Stimulated activated CD4-positive, alpha-beta T cell treated with anti-CD3 and anti-CD28 coated beads, Interleukin-1b, Interleukin-23, amount 100 ng/mL, for 1 hour (primary cell): ENCODE measurements around the gene CLN6.
"Not testable (repeated sequence)": the region's sequence is repeated elsewhere in the genome, so short reads cannot be mapped to it uniquely, and the experiment has no call there.

Source experiments
- DNase-seq, 2 donors: peaks; one replicate each; pipeline ENCODE4 v3.0.0-alpha.2; 2020; ENCODE audit warnings: low read depth in 2 of 2

CLN6 gene

DNA sequence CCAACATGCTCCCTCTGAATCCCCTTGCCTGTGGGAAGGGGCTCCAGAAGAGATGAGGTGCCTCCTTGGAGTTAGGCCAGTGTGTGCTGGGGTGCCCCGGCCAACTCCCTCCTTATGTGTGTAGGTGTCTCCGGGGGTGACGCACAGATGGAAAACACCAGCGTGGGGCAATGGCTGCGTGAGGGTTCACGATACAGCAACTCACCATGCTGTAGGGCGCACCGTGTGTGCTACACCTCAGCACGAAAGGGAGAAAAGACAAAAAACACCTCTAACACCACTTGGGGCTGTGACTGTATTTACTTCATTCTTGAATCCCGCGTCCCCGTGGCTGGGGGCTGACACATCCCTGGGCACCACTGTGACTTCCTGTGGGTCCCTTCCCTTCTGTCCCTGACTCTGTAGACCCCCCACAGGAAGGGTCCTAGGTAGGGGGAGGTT lies 22.8 kb downstream of the CLN6 start:
- no peak for DNase-seq

DNA sequence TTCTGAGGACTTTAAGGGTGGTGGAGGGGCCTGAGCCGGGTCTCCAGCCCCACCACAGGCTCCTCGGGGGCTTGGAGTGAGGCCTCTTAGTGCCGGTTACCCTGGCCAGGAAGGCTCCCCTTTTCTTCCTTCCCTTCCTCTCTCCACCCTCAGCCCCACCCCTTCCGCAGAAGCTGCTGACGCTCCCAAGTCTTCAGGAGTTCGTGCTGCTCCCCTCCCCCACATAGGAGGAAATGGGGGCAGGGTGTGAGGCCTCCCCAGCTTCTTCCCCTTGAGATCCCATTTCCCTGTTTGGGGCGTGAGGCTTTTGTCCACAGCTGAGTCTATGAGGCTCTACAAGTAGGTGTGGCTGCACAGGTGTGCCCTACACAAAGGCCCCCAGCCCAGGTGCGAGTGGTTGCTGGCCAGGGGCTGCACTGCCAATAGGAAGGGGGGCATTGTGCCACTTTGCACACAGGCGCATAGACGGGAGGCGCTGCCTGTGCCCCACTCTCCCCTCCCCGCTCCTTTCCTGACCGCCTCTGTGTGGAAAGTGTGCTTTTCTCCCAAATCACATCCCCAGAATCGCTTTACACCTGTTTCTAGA lies 23.5 kb downstream of the CLN6 start:
- no peak for DNase-seq

DNA sequence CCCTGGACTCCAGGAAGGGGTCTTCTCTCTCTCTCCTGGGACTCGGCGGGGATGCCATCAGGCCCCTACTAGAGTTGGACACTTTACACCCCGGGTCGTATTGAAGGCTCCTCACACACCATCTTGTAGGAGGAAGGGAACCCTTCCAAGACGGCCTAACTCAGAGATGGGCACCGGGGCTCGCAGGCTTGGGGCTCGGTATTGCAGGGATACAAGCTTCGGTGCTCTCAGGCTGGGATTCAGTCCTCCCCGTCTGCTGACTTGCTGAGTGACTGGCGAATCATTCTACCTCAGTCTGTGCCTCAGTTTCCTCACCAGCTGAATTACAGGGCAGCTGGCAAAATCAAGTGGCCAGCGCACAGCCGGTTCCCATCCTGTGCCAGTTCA lies 24.0 kb downstream of the CLN6 start:
- DNase-seq, result no peak

DNA sequence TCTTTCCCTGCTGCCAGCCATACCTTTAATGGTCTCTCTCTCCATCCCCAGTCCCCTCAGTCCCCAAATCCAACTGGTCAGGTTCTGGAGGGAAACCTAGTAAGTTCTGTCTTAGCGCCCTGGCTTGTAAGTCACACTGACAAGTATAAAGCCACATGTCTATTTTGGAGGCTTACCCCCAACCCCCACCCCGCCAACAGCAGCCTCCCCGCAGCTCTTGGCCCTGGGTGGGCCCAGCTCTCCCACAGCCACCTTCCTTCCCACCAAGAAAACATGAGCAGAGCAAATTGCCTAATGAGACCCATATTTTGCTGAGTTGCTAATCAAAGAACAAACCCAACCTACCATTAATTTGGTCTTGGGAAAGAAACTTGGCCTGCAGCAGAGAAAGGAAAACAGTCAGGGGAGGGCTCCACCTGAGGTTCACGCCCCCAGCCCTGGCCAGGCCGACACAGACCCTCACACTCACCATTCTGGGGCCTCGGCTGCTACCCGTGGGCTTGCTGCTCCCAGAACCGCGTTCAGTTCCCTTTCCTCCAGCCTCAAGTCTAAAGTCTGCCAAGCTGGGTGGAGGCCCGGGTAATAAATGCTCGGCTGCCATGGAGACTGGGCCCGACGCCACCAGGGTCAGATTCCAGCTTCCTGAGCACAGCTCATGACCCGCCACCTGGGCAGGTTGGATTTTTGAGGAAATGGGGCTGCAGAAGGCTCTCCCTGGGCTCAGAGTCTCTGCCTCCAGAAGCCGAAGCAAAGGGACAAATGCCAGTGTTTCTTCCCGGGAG lies 24.6 kb downstream of the CLN6 start, which contains the start of gene CALML4:
CALML4 (minus strand) TSS at position 557 of the 782 bp plus-strand sequence; CDS start at position 472, 85 bp downstream.
- DNase-seq, result no peak

DNA sequence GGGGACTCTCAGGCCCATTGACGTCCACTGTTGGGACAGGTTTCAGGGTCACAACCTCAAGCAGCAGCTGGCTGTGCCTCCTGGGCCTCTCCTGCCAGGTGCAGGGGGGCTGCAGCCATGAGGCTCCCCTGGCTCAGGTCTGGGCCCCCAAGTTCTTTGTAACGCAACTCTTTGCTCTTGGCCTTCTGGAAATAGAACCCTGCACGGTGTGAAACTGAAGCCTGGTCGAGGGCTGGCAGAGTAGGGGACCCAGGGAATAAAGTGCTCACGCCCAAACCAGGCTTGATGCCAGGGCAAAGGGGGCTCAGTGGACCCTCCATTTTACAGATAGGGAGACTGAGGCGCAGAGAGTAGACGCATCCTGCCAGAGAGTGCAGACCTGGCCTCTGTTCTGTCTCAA lies 25.2 kb downstream of the CLN6 start:
- DNase-seq, result no peak

DNA sequence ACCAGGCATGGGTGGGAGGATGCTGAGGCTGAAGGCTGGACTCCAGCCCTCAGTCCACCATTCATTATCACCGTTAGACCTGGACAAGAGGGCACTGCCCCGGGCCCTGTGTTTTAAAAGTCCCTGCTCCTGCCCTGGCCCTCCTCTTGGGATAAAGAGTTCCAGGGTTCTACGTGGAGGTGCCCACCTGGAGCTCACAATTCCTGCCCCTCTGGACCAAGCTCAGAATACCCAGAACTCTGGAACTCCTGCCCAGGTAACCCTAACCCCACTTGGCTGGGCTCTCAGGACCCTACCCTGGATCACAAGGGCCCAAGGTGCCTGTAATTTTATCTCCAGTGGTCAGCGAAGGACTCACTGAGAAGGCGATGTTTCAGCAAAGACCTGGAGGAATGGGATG lies 25.6 kb downstream of the CLN6 start:
- no peak for DNase-seq

DNA sequence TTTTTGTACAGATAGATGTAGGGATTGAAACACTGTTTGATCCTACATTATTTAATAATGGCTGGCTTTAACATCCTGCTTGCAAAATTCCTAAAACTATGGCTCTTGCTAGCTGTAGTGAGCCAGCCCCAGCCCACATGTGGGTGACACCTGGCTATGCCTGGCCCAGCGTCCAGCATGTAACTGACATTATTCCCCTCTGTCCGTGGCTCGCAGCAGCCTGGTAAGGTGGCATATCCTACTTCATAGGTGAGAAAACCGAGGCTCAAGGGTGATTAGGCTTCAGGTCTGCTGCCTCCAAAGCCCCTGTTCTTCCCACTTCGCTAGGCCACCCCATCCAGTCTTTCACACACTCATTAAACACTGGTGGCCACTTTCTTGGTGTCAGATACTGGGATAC lies 26.0 kb downstream of the CLN6 start:
- no peak for DNase-seq

DNA sequence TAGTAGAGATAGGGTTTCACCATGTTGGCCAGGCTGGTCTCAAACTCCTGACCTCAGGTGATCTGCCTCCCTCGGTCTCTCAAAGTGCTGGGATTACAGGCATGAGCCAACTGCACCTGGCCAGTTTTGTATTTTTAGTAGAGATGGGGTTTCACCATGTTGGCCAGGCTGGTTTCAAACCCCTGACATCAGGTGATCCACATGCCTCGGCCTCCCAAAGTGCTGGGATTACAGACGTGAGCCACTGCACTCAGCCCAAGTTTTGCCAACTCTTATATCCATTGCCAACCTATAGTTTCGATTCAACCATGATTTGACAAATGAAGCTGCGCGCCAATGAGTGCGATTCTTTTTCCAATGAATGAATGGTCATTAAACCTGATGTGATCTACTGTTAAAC lies 26.5 kb downstream of the CLN6 start:
- DNase-seq, result not testable (repeated sequence)

DNA sequence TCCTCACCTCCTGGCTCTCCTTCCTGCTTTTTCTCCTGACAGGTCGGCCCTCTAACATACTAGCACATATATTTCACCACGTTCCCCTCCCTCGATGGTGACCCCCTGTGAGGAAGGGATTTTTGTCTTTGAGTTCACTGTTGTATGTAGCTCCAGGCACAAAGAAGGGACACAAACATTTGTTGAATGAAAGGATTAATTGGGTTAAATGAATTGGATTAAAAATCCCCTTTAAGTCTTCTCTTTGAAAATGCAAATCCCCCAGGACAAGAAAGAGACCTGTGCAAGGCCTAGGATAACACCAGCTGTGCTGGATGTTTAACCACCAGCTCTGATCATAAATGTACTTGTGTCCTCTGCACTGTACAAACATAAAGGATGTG lies 27.7 kb downstream of the CLN6 start:
- no peak for DNase-seq

DNA sequence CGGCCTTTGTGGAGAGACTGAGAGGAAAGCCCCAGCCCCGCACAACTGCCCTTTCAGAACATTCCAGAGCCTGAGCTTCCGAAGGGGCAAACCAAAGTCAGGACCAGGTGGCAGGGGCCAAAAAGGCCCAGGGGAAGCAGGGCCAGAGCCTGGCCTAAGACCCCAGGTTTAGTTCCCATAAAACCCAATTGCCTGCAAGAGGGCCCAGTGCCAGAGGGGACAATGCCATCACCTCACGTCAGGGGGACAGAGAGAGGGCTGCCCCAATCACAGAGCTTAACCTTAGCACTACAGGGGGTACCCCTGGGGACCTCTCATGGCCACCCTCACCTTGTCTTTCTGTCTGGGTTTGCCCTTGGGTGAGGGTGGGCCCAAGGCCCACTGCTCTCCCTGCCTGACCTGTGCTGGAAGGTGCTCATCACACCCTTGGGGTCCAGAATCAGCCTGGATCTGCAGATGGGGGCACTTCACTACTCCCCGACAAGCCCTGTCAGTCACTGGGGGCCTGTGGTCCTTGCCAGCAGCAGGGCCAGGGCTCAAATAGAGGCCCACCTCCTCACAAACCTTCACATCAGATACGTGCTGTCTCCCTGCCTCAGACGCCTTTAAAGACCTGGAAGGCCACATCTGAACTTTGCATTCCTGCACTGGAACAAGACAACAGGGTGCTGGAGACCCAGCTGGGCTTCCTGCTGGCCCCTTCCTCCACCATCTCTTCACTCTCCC lies 28.2 kb downstream of the CLN6 start:
- DNase-seq, result no peak

DNA sequence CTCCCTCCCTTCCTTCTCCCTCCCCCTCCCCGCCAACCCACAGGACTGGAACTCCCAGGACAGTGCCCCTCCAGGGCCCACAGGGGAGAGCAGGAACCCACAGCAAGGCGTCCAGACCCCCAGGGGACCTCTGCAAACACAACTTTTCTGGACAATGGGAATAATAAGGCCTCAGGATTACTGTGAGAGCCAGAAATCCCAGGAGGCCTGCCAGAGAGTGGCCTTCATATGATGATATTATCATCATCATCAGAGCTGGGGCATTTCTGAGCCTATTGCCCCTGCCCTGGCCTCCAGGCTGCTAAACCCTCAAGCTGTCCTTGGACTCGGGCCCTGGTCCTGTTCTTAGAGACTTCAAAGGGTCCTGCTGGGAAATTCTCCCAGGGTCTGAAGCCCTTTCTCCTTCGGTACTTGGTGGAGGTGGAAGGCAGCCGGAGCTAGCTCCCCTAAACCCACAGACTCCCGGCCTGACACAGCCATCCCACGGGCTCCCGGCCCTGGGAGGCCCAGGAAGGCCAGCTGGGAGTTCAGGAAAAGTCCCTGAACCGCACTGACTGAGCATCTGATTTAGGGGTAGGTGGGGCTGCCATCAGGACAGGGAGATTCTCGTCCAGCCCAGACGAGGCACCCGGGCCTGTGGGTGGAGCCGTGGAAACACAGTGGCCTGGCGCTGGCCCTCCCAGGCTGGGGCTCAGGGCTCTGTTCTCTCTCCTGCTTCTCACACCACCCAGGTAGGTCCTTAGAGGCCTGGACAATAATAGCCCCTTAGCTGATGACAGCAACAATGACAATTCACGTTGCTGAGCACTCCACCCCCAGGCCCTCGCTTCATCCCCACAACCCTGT lies 29.3 kb downstream of the CLN6 start:
- no peak for DNase-seq

DNA sequence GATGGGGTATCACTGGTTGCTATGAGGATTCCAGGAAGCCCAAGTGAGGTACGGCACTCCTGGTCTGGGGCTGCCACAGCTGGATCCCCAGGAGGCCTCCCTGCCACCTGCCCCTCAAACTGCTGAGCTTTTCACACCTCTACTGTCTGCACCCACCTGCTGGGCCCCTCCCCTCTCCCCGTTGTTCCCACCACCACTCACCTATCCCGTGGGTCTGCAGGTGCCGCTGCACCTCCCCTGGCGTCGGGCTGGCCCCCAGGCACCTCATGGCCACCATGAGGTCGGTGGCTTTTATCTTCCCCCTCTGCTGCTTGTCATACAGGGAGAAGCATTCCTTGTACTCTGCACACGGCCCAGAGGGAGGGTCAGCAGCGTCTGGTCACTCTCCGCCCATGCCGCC lies 30.2 kb downstream of the CLN6 start:
- DNase-seq, result no peak

DNA sequence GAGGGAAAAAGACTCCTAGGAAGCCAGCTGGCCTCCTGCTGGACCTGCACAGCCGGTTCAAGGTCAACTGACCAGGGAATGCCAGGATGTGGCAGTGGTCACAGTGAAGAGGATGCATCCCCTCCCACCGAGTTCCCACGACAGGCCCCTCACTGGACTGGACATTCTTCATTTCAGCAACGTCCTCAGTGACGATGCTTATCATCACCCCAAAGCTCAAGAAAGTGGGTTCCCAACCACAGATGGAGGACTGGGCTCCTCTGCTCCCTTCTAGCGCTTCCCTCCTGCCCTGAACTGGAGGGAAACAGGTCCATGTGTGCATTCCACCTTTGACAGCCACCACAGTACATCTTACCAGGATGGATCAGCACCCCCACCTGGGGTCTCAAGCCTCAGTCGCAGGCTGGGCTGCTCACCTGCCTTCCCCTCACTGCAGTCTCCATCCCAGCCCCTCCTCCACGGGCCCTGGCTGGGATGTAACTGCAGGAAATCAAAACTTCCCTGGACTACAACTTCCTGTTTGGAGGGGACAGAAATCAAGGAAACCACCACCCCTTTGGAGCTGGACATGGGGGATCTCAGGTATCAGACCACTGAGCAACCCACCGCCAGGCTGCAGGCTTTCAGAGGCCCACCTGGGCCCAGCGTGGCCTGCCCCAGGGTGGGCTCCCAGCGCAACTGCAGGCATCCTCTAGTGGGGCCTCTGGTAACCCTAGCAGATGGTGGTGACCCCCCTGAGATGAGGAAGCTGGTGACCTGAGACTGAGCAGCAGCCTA lies 31.7 kb downstream of the CLN6 start:
- no peak for DNase-seq

DNA sequence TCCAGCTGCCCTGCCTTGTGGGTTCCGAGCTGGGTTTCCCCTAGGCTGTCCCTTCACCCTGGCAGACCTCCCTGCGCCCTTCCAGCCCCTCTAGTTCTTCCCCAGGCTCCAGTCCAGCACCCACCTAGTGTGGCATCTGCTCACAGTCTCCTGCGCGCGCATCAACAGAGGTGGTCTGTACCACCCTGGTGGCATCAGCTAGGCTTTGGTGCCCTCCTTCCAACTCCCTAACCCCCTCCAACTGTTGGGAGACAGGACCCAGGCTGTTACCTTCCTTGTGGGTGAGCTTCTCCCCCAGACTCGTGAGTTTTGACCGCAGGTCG lies 32.4 kb downstream of the CLN6 start:
- no peak for DNase-seq

DNA sequence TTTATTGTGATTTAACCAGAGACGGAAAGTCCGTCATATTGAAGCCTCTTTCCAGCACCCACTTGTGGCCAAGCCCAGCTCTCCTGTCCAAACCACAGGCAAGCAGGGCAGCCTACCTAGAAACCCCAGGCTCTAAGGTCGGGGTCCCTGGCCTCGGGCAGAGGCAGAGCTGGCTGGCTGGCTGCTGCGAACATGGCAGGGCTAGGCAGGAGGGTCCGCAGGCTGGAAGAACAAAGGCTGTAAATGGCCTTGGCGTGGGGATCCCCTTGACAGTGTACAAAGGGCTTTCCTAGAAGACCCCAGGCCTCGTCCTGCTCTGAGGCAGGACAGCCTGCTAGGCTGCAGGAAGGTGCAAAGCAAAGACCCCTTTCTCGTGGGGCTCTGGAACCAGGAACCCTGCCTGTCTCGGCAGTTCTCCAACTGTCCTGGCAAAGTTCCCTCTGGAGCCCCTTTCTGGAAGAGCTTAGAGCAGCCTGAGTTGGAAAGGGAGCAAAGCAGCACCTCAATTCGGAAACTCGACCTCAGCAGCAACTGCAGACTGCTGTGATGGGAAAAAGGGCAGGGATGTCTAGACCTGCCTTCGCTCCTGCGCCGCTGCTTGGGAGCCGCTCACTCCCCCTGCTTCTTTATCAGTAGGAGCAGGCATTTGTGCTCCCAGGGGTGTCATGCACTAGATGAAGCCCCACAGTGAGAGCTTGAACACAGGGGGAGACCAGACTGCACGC lies 32.9 kb downstream of the CLN6 start:
- no peak for DNase-seq

DNA sequence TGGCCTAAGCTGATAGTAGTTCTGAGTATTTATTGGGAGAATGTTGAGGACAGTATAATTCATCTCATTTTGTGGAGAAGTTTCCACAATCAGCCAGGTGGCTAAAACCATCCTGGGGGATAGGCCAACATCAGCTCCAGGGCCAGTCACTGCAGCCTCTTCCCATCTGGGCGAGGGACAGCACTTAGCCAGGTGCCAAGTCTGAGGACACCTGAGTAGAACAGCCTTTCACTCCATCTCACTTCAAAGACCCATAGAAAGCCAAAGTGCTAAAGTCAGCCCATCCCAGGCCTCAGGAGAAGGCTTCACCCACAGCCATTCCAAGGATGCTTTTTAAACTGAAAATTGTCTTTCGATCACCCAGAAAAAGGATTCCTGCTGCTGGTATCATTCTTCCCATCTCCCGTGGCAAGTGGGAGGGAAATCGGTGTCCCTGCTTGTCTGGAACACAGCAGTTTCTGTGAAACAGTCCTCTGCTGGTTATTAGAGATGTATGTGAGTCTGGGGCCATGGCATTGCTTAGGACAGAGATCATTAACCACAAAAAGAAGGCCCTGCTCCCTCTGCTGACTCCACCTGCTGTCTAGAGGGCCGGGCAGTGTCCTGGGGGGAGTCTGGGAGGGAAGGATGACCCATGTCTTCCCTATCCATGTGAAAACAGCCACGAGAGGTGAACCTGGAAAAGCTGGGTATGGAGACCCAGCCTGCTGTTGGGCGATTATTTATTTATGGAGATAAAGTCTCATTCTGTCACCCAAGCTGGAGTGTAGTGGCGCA lies 34.0 kb downstream of the CLN6 start:
- no peak for DNase-seq

DNA sequence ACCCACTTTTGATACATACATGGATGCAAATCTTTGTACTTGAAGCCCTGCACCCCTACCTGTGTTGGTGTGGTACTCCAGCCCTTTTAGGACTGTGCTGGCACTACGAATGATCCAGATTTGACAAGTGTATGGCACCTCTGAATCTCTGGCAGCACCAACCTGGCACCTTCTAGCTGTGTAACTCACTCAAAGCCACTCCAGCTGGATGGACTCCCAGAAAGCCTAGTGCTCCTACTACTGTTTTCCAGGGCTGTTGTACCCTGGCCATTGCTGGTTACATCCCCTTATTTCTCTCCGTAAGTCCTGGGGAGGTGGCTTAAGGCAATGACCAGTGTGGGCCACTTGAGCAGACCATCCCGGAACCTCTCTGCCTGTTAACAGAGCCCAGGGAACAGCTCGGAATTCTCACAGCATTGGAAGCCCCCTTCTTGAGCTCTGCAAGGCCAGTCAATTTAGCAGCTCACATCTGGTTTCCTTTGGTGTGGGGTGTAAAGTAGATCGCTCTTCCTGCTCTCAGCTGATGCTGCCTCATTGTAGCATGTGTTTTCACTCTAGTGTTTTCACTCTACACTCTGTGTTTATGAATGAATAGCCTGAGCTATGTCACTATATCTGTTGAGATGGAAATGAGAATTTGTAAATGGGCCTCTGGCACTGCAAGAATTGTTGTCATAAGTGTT lies 36.6 kb downstream of the CLN6 start:
- DNase-seq, result no peak

DNA sequence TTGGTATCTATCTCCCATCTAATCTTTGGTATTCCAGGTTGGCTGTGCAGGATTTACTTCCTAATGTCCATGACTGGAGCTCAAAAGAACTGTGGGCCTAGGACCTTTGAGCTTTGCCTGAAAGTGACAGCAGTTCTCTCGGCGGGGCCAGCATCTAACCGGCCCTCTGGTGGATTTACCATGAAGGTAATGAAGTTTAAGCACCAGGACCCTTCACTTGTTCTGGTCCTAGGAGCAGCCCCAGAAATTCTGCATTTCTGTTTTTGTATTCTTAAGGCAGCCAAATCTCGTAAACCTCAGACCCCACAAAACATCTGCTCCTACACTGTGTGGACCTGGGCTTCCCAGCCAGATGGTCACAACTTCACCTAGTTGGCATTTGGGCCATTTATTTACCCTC lies 37.4 kb downstream of the CLN6 start:
- no peak for DNase-seq

DNA sequence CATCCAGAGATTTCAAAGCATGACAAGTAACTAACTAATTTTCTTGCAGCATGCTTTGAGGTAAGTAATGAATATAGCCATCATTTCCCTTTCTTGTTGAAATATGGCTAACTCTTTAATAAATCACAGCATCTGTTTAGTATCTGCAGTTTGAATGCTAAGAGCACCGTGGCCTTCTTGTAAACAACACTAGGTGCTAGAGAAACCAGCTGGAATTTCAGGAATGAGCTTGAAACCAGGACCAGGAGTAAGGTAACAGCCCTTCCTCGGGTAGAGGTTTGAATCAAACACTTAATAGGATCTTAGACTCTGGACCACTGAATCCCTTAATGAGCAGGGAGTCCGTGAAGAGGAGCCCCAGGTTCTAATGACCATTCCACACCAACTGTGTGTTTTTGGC lies 38.0 kb downstream of the CLN6 start:
- no peak for DNase-seq
